CD4-positive, alpha-beta T cell (primary cell): ENCODE measurements around the gene SRR. TPM values are rescaled to one million over a fixed set of nuclear protein-coding genes. Genes with fewer than 3 reads are reported as not detected.

Experiments used
- ATAC-seq: fragments of 200-7000 bp; cut with Tn5 transposase; one replicate; pipeline ENCODE4 v1.10.0; 2022; ENCODE audit warnings: mild to moderate bottlenecking; ENCODE audit not compliant: poor library complexity
- CTCF ChIA-PET: fragments of 350-600 bp; sonication (Branson Sonifier 250); formaldehyde crosslinking; loops from one replicate; lab custom pipeline; 2021; ENCODE audit warnings: antibody characterized with exemption, inconsistent platforms; lab: Charles Lee
- POLR2A ChIA-PET: fragments of 350-600 bp; sonication (Branson Sonifier 250); formaldehyde crosslinking; loops from one replicate; lab custom pipeline; 2021; ENCODE audit warnings: antibody characterized with exemption, inconsistent platforms; lab: Charles Lee
- DNase-seq, 14 experiments: peaks; one replicate each; pipeline ENCODE4 v3.0.0-alpha.2; 2013 to 2020; ENCODE audit warnings: mixed read lengths in 2 of 14
- H3K27ac ChIP-seq, 2 donors: one replicate each; pipeline versions ENCODE4 v1.5.1 to v1.7.0; 2013; ENCODE audit warnings: low read length in 2 of 2, low read depth in 1 of 2, mild to moderate bottlenecking in 1 of 2
- H3K27me3 ChIP-seq, 2 experiments: 1 replicate in 1 of 2; 2 replicates in 1 of 2; pipeline versions ENCODE4 v1.6.1 to v1.7.0; 2013; ENCODE audit warnings: low read length in 2 of 2, control low read depth in 1 of 2, mild to moderate bottlenecking in 1 of 2, moderate library complexity in 1 of 2; ENCODE audit not compliant: insufficient read depth in 2 of 2, control insufficient read depth in 1 of 2
- H3K36me3 ChIP-seq: one replicate; pipeline ENCODE4 v1.6.1; 2013; ENCODE audit warnings: low read length, control low read depth; ENCODE audit not compliant: insufficient read depth
- H3K4me1 ChIP-seq: one replicate; pipeline ENCODE4 v1.6.1; 2013; ENCODE audit warnings: low read length, control low read depth; ENCODE audit not compliant: insufficient read depth
- H3K4me3 ChIP-seq: one replicate; pipeline ENCODE4 v1.5.1; 2013; ENCODE audit warnings: mild to moderate bottlenecking, low read length, moderate library complexity
- H3K9me3 ChIP-seq, 2 experiments: 1 replicate in 1 of 2; 2 replicates in 1 of 2; pipeline versions ENCODE4 v1.6.1 to v1.7.0; 2013; ENCODE audit warnings: low read length in 2 of 2, mild to moderate bottlenecking in 2 of 2, control low read depth in 1 of 2, moderate library complexity in 1 of 2; ENCODE audit not compliant: control insufficient read depth in 1 of 2, insufficient read depth in 1 of 2
- H3K27ac Mint-ChIP-seq: one replicate; pipeline ENCODE4 v1.8.0; 2020; ENCODE audit warnings: mixed read lengths
- H3K27me3 Mint-ChIP-seq: one replicate; pipeline ENCODE4 v1.8.0; 2021; ENCODE audit warnings: mixed read lengths
- H3K36me3 Mint-ChIP-seq: one replicate; pipeline ENCODE4 v1.8.0; 2021; ENCODE audit warnings: low read depth, mixed read lengths
- H3K4me1 Mint-ChIP-seq: one replicate; pipeline ENCODE4 v1.8.0; 2021; ENCODE audit warnings: low read depth, mixed read lengths
- H3K4me3 Mint-ChIP-seq: one replicate; pipeline ENCODE4 v1.8.0; 2020; ENCODE audit warnings: mild to moderate bottlenecking, mixed read lengths
- H3K9me3 Mint-ChIP-seq: one replicate; pipeline ENCODE4 v1.8.0; 2020; ENCODE audit warnings: mixed read lengths
- intact Hi-C, 2 experiments: fragments of 100-400 bp; cut with DNase I in 1 of 2; cut with micrococcal nuclease in 1 of 2; formaldehyde crosslinking; loops; one replicate each; pipeline versions ENCODE4 v1.15.1 to v1.9.0; 2023 to 2025; cut with DNase I, micrococcal nuclease
- total RNA-seq, 174 experiments: library from RNA in 2 of 174; stranded (reverse) in 2 of 174; gene quantifications; one replicate each; pipeline ENCODE4 v1.2.3 and lab custom pipeline; 2021 to 2026
- TF ChIP-seq, protein P1 (sequence below): fragments of 200-600 bp; IDR thresholded peaks from one replicate; pipeline ENCODE4 v1.8.0; 2022; ENCODE audit warnings: antibody characterized with exemption, mild to moderate bottlenecking

Gene SRR
- total RNA-seq, 2 experiments from 2014 or later = 2.5 to 2.8 TPM

DNA sequence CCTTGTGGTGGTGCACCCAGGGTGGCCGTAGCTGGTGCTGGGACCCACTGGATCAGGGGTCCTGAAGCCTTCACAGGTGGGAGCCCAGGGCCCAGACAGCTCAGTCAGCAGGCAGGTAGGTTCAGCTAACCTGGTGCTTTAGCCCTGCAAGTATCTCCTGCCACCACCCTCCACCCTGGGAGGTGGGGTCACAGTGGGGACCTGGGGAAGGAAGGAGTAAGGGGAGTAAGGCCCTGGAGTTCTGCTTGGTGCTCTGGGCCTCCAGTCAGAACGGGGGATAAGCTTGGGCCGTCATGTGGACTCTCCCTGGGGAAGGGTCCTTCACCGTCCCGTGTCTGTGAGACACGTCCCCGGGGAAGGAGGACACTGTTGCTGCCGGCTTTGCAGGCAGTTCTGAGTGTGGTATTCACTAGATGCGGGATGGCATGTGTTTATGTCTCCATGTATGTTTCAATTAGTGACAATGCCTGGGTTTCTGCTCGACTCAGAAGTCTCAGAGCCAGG is 54.2 kb downstream of the SRR start:
- POLR2A ChIA-PET = interaction anchor here (1.2 kb wide), 1 partner anchor 22 kb away, joined by 3 read pairs; no protein-coding TSS in a partner anchor
- no peaks in the 10 kb centered on the region for H3K9me3 Mint-ChIP-seq
- no peaks in the 10 kb centered on the region for H3K9me3 ChIP-seq
- peaks cover 20% of the 10 kb centered on the region for H3K36me3 ChIP-seq
- H3K4me3 ChIP-seq = no peak overlapping the region
- no peaks in the 10 kb centered on the region for H3K27me3 ChIP-seq
- H3K27me3 Mint-ChIP-seq = no peaks in the 10 kb centered on the region
- DNase-seq (no peak), ATAC-seq (no peak)
- H3K36me3 Mint-ChIP-seq = peaks cover 27% of the 10 kb centered on the region
- intact Hi-C loops = no loop called here
- no peak overlapping the region for H3K27ac Mint-ChIP-seq
- CTCF ChIA-PET = interaction anchor here (0.7 to 1.3 kb wide), 2 partner anchors 46 to 58 kb away, joined by 3 to 4 read pairs; no protein-coding TSS in a partner anchor
- H3K4me1 ChIP-seq = peaks cover 18% of the 10 kb centered on the region
- no peak overlapping the region for H3K27ac ChIP-seq
- TF ChIP-seq, protein P1, sequence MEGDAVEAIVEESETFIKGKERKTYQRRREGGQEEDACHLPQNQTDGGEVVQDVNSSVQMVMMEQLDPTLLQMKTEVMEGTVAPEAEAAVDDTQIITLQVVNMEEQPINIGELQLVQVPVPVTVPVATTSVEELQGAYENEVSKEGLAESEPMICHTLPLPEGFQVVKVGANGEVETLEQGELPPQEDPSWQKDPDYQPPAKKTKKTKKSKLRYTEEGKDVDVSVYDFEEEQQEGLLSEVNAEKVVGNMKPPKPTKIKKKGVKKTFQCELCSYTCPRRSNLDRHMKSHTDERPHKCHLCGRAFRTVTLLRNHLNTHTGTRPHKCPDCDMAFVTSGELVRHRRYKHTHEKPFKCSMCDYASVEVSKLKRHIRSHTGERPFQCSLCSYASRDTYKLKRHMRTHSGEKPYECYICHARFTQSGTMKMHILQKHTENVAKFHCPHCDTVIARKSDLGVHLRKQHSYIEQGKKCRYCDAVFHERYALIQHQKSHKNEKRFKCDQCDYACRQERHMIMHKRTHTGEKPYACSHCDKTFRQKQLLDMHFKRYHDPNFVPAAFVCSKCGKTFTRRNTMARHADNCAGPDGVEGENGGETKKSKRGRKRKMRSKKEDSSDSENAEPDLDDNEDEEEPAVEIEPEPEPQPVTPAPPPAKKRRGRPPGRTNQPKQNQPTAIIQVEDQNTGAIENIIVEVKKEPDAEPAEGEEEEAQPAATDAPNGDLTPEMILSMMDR = no peak
- H3K4me3 Mint-ChIP-seq = no peak overlapping the region
- peaks cover 16% of the 10 kb centered on the region for H3K4me1 Mint-ChIP-seq

- H3K4me3 ChIP-seq = no peak overlapping the region
- H3K4me1 Mint-ChIP-seq = no peaks in the 10 kb centered on the region
- H3K36me3 Mint-ChIP-seq = peaks cover 49% of the 10 kb centered on the region
- no peak overlapping the region for H3K4me3 Mint-ChIP-seq
- no peaks in the 10 kb centered on the region for H3K27me3 ChIP-seq
- H3K27ac Mint-ChIP-seq = no peak overlapping the region
- H3K9me3 Mint-ChIP-seq = no peaks in the 10 kb centered on the region
- TF ChIP-seq, protein P1 = no peak
- ChIA-PET POLR2A (no interaction called here), CTCF (interaction anchor here (1.6 kb wide), 1 partner anchor 9 kb away, joined by 4 read pairs; no protein-coding TSS in a partner anchor)
- no peaks in the 10 kb centered on the region for H3K4me1 ChIP-seq
- H3K27ac ChIP-seq = no peak overlapping the region
- no peaks in the 10 kb centered on the region for H3K9me3 ChIP-seq
- DNase-seq (no peak), ATAC-seq (no peak)
- no peaks in the 10 kb centered on the region for H3K27me3 Mint-ChIP-seq
- peaks cover 42% of the 10 kb centered on the region for H3K36me3 ChIP-seq
- intact Hi-C loops = no loop called here
Measured at GRCh38 chr17:2361010-2361760, 57.4 kb downstream of the SRR start.

DNA sequence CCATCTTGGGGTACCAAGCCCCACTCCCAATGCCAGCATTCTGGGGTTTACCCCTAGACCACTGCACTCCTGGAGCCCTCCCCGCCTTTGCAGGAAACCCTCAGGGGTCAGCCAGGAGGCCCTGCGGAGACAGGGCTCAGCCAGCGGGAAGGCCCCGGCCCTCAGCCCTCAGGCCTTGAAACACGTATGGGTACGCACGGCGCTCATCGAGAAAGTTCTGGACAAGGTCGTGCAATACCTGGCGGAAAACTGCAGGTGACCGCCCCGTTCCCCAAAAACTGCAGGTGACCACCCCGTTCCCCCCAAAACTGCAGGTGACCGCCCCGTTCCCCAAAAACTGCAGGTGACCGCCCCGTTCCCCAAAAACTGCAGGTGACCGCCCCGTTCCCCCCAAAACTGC is 58.3 kb downstream of the SRR start:
- ChIA-PET CTCF (interaction anchor here (1.6 kb wide), 1 partner anchor 9 kb away, joined by 4 read pairs; no protein-coding TSS in a partner anchor), POLR2A (no interaction called here)
- peaks cover 49% of the 10 kb centered on the region for H3K36me3 ChIP-seq
- Mint-ChIP-seq H3K27me3 (no peaks in the 10 kb centered on the region), H3K4me1 (no peaks in the 10 kb centered on the region), H3K9me3 (no peaks in the 10 kb centered on the region), H3K36me3 (peaks cover 57% of the 10 kb centered on the region), H3K4me3 (no peak overlapping the region), H3K27ac (no peak overlapping the region)
- DNase-seq (no peak), ATAC-seq (no peak)
- no peaks in the 10 kb centered on the region for H3K27me3 ChIP-seq
- H3K27ac ChIP-seq = no peak overlapping the region
- intact Hi-C loops = no loop called here
- TF ChIP-seq, protein P1 = no peak
- H3K4me1 ChIP-seq = no peaks in the 10 kb centered on the region
- H3K9me3 ChIP-seq = no peaks in the 10 kb centered on the region
- no peak overlapping the region for H3K4me3 ChIP-seq
